ENCODE data around the gene TOPBP1. TPM values are rescaled to one million over a fixed set of nuclear protein-coding genes. Genes with fewer than 3 reads are reported as not detected.

The TOPBP1 gene
- total and polyA plus RNA-seq, 2 experiments from 2014 or later, result 8.0 to 29.0 TPM

DNA sequence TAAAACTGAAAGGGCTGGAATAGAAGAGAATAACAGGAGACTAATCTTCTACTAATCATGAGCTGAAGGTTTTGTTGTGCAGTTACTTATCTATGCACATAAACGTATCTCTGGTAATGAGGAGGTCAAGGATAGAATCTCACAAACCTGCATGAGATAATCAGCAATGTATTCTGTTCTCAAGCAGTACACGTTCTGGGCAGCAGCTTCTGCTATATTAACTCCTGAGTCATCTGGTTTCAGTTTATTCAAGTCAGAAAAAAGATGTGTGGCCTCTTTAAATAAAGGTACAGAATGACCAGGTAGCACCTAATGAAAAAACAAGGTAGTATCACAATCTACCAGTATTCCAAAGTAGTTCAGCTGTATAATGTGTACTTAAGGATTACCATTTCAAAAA, 53.4 kb downstream of the TOPBP1 start:
- Histone ChIP-seq H3K4me2 (peak overlapping the region; percentile 21), H3K4me1 (ENCODE audit: insufficient read depth) (no peaks in the 10 kb centered on the region), H3K36me3 (replicated peaks; ENCODE audit: insufficient read depth, low read depth) (no peaks in the 10 kb centered on the region), H3K27ac (no peak overlapping the region), H3K27me3 (no peaks in the 10 kb centered on the region), H3K79me2 (no peaks in the 10 kb centered on the region), H2AFZ (no peak overlapping the region), H4K20me1 (ENCODE audit: insufficient read depth, poor library complexity, severe bottlenecking) (no peaks in the 10 kb centered on the region), H3K4me3 (no peak overlapping the region), H3K9me2 (replicated peaks; ENCODE audit: insufficient read depth) (no peaks in the 10 kb centered on the region), H3K9me3 (ENCODE audit: low read depth) (no peaks in the 10 kb centered on the region)
- WGBS (ENCODE audit: low lambda C conversion rate, missing lambda C conversion rate), result 55% methylated on average over 2 of the region's 2 CpGs
- no peak for DNase-seq (ENCODE audit: low spot score)
- no peak for TF ChIP-seq CTCF (IDR thresholded peaks at IDR 0.05; ENCODE audit: poor library complexity)
- no peak for TF ChIP-seq EZH2 (IDR thresholded peaks at IDR 0.05; ENCODE audit: borderline replicate concordance)
- TF ChIP-seq EZH2phosphoT487 (IDR thresholded peaks at IDR 0.05; ENCODE audit: low read depth, severe bottlenecking, unreplicated experiment), result no peak

DNA sequence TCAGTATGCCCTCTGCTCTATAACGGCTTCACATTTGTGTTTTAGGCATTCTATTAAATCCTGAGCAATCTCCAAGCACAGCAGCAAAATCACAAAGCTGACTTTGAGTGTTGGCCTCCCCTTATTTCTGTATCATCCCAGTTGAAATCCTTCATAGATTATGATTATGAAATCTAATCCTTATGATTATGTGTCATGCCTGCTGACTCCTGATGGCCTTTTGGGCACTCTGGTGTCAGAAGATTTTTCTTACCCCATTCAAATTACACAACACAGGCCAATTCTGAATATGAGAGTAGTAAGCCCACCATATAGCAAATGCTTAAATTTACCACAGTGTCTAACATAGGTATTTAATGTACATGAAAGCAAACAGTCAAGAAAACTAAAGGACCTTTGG, 53.9 kb downstream of the TOPBP1 start:
- DNase-seq (ENCODE audit: low spot score), result no peak
- no peaks in the 10 kb centered on the region for H3K79me2 ChIP-seq
- H4K20me1 ChIP-seq (ENCODE audit: insufficient read depth, poor library complexity, severe bottlenecking), result no peaks in the 10 kb centered on the region
- H3K36me3 ChIP-seq (replicated peaks; ENCODE audit: insufficient read depth, low read depth), result no peaks in the 10 kb centered on the region
- no peaks in the 10 kb centered on the region for H3K4me1 ChIP-seq (ENCODE audit: insufficient read depth)
- H3K4me3 ChIP-seq, result no peak overlapping the region
- H3K27me3 ChIP-seq, result no peaks in the 10 kb centered on the region
- H3K4me2 ChIP-seq, result no peak overlapping the region
- no peak for TF ChIP-seq EZH2phosphoT487 (IDR thresholded peaks at IDR 0.05; ENCODE audit: low read depth, severe bottlenecking, unreplicated experiment)
- TF ChIP-seq CTCF (IDR thresholded peaks at IDR 0.05; ENCODE audit: poor library complexity), result no peak
- no peak for TF ChIP-seq EZH2 (IDR thresholded peaks at IDR 0.05; ENCODE audit: borderline replicate concordance)
- no peak overlapping the region for H2AFZ ChIP-seq
- no peaks in the 10 kb centered on the region for H3K9me2 ChIP-seq (replicated peaks; ENCODE audit: insufficient read depth)
- H3K27ac ChIP-seq, result no peak overlapping the region
- H3K9me3 ChIP-seq (ENCODE audit: low read depth), result no peaks in the 10 kb centered on the region
- 97% methylated on average over 1 of the region's 1 CpG for WGBS (ENCODE audit: low lambda C conversion rate, missing lambda C conversion rate)

DNA sequence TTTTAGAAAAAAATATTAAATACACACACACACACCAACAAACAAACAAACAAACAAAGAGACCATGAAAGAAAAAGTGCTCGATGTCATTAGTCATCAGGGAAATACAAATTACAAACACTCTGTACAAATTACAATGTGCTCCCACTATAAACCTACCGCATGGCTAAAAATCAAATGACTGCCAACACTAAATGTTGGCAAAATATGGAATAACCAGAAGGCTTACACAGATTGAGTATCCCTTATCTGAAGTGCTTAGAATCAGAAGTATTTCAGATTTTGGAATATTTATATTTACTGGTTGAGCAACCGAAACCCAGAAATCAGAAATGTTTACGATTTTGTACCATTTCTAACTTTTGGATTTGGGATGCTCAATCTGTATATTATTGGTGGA, 54.8 kb downstream of the TOPBP1 start:
- Histone ChIP-seq H3K4me2 (no peak overlapping the region), H4K20me1 (ENCODE audit: insufficient read depth, poor library complexity, severe bottlenecking) (no peaks in the 10 kb centered on the region), H3K36me3 (replicated peaks; ENCODE audit: insufficient read depth, low read depth) (no peaks in the 10 kb centered on the region), H2AFZ (no peak overlapping the region), H3K9me2 (replicated peaks; ENCODE audit: insufficient read depth) (no peaks in the 10 kb centered on the region), H3K9me3 (ENCODE audit: low read depth) (no peaks in the 10 kb centered on the region), H3K27ac (no peak overlapping the region), H3K4me3 (no peak overlapping the region), H3K4me1 (ENCODE audit: insufficient read depth) (no peaks in the 10 kb centered on the region), H3K79me2 (no peaks in the 10 kb centered on the region), H3K27me3 (no peaks in the 10 kb centered on the region)
- WGBS (ENCODE audit: low lambda C conversion rate, missing lambda C conversion rate), result 95% methylated on average over 4 of the region's 4 CpGs
- no peak for TF ChIP-seq CTCF (IDR thresholded peaks at IDR 0.05; ENCODE audit: poor library complexity)
- TF ChIP-seq EZH2phosphoT487 (IDR thresholded peaks at IDR 0.05; ENCODE audit: low read depth, severe bottlenecking, unreplicated experiment), result no peak
- TF ChIP-seq EZH2 (IDR thresholded peaks at IDR 0.05; ENCODE audit: borderline replicate concordance), result no peak
- DNase-seq (ENCODE audit: low spot score), result no peak

DNA sequence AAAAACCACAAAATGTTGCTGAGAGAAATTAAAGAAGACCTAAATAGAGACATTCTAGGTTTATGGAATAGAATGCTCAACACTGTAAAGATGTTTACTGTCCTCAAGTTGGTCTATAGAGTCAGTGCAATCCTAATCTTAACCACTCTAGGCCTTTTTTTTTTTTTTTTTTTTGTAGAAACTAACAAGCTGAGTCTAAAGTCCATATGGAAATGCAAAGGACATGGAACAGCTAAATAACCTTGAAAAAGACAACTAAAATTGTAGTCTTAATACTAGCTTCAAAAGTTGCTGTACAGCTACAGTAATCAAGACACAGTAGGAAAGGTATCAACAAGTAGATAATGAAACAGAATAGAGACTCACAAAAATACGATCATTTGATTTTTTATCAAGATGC, 55.4 kb downstream of the TOPBP1 start:
- TF ChIP-seq EZH2 (IDR thresholded peaks at IDR 0.05; ENCODE audit: borderline replicate concordance) (no peak), EZH2phosphoT487 (IDR thresholded peaks at IDR 0.05; ENCODE audit: low read depth, severe bottlenecking, unreplicated experiment) (no peak), CTCF (IDR thresholded peaks at IDR 0.05; ENCODE audit: poor library complexity) (no peak)
- no peak for DNase-seq (ENCODE audit: low spot score)
- 100% methylated on average over 1 of the region's 1 CpG for WGBS (ENCODE audit: low lambda C conversion rate, missing lambda C conversion rate)

More for the DNA sequence above, 55.4 kb downstream of the TOPBP1 start:
- Histone ChIP-seq H4K20me1 (ENCODE audit: insufficient read depth, poor library complexity, severe bottlenecking) (no peaks in the 10 kb centered on the region), H3K27me3 (no peaks in the 10 kb centered on the region), H3K4me1 (ENCODE audit: insufficient read depth) (no peaks in the 10 kb centered on the region), H2AFZ (no peak overlapping the region), H3K9me3 (ENCODE audit: low read depth) (no peaks in the 10 kb centered on the region), H3K36me3 (replicated peaks; ENCODE audit: insufficient read depth, low read depth) (no peaks in the 10 kb centered on the region), H3K4me2 (no peak overlapping the region), H3K9me2 (replicated peaks; ENCODE audit: insufficient read depth) (no peaks in the 10 kb centered on the region), H3K79me2 (no peaks in the 10 kb centered on the region), H3K27ac (no peak overlapping the region), H3K4me3 (no peak overlapping the region)
